ENCODE results near the gene IPO13. TPM values are rescaled to one million over a fixed set of nuclear protein-coding genes. Genes with fewer than 3 reads are reported as not detected.

Gene IPO13
- total RNA-seq, 1 experiment from 2014 or later: 33.7 TPM

GRCh38 chr1:44002606-44003157 lies 55.9 kb downstream of the IPO13 start:
- H3K79me2 ChIP-seq (ENCODE audit: low read length): no peaks in the 10 kb centered on the region
- intact Hi-C loops (cut with micrococcal nuclease): no loop called here
- H3K4me2 ChIP-seq (ENCODE audit: low read length): no peak overlapping the region
- CTCF ChIA-PET: no interaction called here
- no peak overlapping the region for H3K9ac ChIP-seq (ENCODE audit: low read length)
- no peak overlapping the region for H3K4me3 ChIP-seq (ENCODE audit: low read length)
- H3K27ac ChIP-seq (ENCODE audit: low read length): no peak overlapping the region
- no peaks in the 10 kb centered on the region for H3F3A ChIP-seq (ENCODE audit: low read length, unreplicated experiment)
- no peaks in the 10 kb centered on the region for H4K20me1 ChIP-seq (ENCODE audit: low read length)
- H3K27me3 ChIP-seq (ENCODE audit: low read length): no peaks in the 10 kb centered on the region
- ATAC-seq (no peak), DNase-seq (no peak)
- BruUV-seq (replicated peaks): no TSS peak
- H3K9me2 ChIP-seq (replicated peaks; ENCODE audit: low read length): no peaks in the 10 kb centered on the region
- POLR2A ChIA-PET (ENCODE audit: unreplicated experiment): no interaction called here
- H3K9me3 ChIP-seq (ENCODE audit: low read length): no peaks in the 10 kb centered on the region
- no peak overlapping the region for H2AFZ ChIP-seq (ENCODE audit: low read length)
- TF ChIP-seq CTCF (conservative IDR thresholded peaks at IDR 0.05; ENCODE audit: low read depth, low read length) (peak; percentile 35), EZH2phosphoT487 (IDR thresholded peaks at IDR 0.05; ENCODE audit: borderline replicate concordance, low read length) (no peak)
- 0 out of 2 replicates have a peak, but pooled peaks cover 4% of the 10 kb centered on the region for H3K36me3 ChIP-seq (ENCODE audit: low read depth, low read length)
- H3K4me1 ChIP-seq (ENCODE audit: insufficient read depth, low read length): peaks cover 3% of the 10 kb centered on the region; the same call in 1 of the 2 replicates

- Histone ChIP-seq H3K9ac (ENCODE audit: low read length) (no peak overlapping the region), H3K4me2 (ENCODE audit: low read length) (no peak overlapping the region), H3K4me3 (ENCODE audit: low read length) (no peak overlapping the region), H3K4me1 (ENCODE audit: insufficient read depth, low read length) (peaks cover 12% of the 10 kb centered on the region), H3K79me2 (ENCODE audit: low read length) (no peaks in the 10 kb centered on the region), H2AFZ (ENCODE audit: low read length) (no peak overlapping the region), H3K9me3 (ENCODE audit: low read length) (no peaks in the 10 kb centered on the region), H3K9me2 (replicated peaks; ENCODE audit: low read length) (no peaks in the 10 kb centered on the region), H3K36me3 (ENCODE audit: low read depth, low read length) (no peaks in the 10 kb centered on the region; the same call in 1 of the 2 replicates), H3K27ac (ENCODE audit: low read length) (no peak overlapping the region), H3K27me3 (ENCODE audit: low read length) (no peaks in the 10 kb centered on the region), H3F3A (ENCODE audit: low read length, unreplicated experiment) (no peaks in the 10 kb centered on the region), H4K20me1 (ENCODE audit: low read length) (no peaks in the 10 kb centered on the region)
- intact Hi-C loops (cut with micrococcal nuclease): no loop called here
- no TSS peak for BruUV-seq (replicated peaks)
- ChIA-PET CTCF (no interaction called here), POLR2A (ENCODE audit: unreplicated experiment) (no interaction called here)
- ATAC-seq (no peak), DNase-seq (no peak)
- TF ChIP-seq CTCF (conservative IDR thresholded peaks at IDR 0.05; ENCODE audit: low read depth, low read length) (no peak), EZH2 (IDR thresholded peaks at IDR 0.05; ENCODE audit: low read length, unreplicated experiment) (no peak), EZH2phosphoT487 (IDR thresholded peaks at IDR 0.05; ENCODE audit: borderline replicate concordance, low read length) (no peak)
These were observed 61.5 kb downstream of the IPO13 start for GRCh38 chr1:44008259-44008658.

GRCh38 chr1:44010935-44011471 lies 64.3 kb downstream of the IPO13 start:
- no peak overlapping the region for H3K4me2 ChIP-seq (ENCODE audit: low read length)
- peak; percentile 27; the same call in 1 of the 2 replicates for TF ChIP-seq CTCF (conservative IDR thresholded peaks at IDR 0.05; ENCODE audit: low read depth, low read length)
- TF ChIP-seq EZH2phosphoT487 (IDR thresholded peaks at IDR 0.05; ENCODE audit: borderline replicate concordance, low read length): no peak
- no peak overlapping the region for H3K9ac ChIP-seq (ENCODE audit: low read length)
- no peaks in the 10 kb centered on the region for H3F3A ChIP-seq (ENCODE audit: low read length, unreplicated experiment)
- no peak overlapping the region for H2AFZ ChIP-seq (ENCODE audit: low read length)
- peaks cover 9% of the 10 kb centered on the region for H3K4me1 ChIP-seq (ENCODE audit: insufficient read depth, low read length)
- H3K4me3 ChIP-seq (ENCODE audit: low read length): no peak overlapping the region
- POLR2A ChIA-PET (ENCODE audit: unreplicated experiment): no interaction called here
- H4K20me1 ChIP-seq (ENCODE audit: low read length): no peaks in the 10 kb centered on the region
- no peaks in the 10 kb centered on the region; the same call in 1 of the 2 replicates for H3K36me3 ChIP-seq (ENCODE audit: low read depth, low read length)
- no peaks in the 10 kb centered on the region for H3K9me3 ChIP-seq (ENCODE audit: low read length)
- no peak overlapping the region for H3K27ac ChIP-seq (ENCODE audit: low read length)
- CTCF ChIA-PET: no interaction called here
- no peaks in the 10 kb centered on the region for H3K9me2 ChIP-seq (replicated peaks; ENCODE audit: low read length)
- ATAC-seq (no peak), DNase-seq (no peak)
- BruUV-seq (replicated peaks): no TSS peak
- intact Hi-C loops (cut with micrococcal nuclease): no loop called here
- no peaks in the 10 kb centered on the region for H3K27me3 ChIP-seq (ENCODE audit: low read length)
- no peaks in the 10 kb centered on the region for H3K79me2 ChIP-seq (ENCODE audit: low read length)
